NCI-H510A (cell line): ENCODE data around the gene UACA.
"Not testable (repeated sequence)": the region's sequence is repeated elsewhere in the genome, so short reads cannot be mapped to it uniquely, and the experiment has no call there.

Experiments used
- DNase-seq: peaks from one replicate; lab custom pipeline; 2025; lab: John Stamatoyannopoulos, UW

The UACA gene

DNA sequence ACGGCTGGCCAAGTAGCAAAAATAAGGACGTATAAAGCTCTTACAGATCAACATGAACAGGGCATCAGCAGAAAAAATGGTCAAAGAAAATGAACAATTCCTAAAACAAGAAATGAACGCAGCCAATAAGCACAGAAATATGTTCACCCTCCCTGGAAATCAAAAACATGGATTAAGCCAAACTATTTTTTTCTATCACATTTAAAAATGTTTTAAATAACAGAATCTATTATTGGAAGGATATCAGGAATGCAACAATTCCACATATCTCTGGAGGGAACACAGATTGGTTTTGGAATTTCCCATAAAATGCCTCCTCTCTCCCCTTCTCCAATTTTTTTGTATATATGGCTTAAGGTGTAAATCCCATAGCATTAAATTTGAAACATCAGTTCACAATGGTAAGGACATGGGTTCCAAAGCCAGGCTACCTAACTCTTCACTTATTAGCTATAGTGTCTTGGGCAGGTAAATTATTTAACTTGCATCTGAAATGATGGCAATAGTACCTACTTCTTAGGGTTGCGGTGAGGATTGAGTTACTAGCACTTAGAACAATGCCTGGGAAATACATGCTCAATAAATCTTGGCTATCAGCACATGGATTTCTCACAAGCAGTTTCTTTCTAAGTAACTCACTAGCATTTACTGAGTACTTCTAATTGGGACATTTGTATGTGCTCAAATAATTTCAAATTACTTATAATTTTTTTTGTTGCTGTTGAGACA is 10.1 kb downstream of the UACA start:
- no peak for DNase-seq

DNA sequence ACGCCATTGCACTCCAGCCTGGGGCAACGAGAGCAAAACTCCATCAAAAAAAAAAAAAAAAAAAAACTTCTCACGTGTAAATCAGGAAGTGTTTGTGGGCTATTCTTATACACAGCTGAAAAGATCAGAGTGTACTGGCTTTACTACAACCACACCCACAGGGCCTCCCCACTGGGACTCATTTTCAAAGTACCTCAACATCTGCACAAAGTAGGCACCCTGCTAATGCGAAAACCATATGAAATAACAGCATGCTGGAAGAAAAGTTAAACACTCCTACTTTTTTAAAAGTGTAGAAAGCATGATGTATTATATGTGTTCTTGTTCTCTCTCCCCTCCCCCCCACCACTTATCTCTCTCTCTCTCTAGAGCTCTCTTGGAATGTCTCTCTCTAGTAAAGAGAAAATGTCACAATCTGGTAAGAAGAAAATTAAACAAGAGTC is 11.1 kb downstream of the UACA start:
- DNase-seq, result no peak

DNA sequence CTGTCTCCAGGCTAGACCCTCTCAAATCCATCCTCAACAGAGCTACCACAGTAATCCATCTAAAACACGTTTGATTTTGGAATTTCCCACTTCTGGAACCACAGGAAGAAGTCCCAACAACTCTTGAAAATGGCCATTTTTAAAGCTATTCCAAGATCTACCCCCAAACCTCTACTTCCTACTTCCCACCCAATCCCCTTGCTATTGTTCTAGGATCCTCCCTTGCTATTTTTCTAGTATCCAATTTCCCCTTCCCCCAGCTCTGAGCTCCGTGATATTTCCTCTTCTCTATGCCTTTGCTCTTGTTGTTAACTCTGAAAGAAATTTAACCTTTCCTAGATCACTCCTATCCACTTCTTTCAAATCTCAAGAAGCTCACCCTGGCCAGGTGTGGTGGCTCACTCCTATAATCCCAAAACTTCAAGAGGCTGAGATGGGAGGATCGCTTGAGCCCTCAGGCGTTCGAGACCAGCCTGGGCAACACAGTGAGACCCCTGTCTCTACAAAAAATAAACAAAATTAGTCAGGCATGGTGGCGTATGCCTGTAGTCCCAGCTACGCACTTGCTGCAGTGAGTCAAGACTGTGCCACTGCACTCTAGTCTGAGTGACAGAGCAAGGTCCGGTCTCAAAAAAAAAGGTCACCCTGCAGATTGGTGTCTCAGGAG is 13.0 kb downstream of the UACA start:
- no peak for DNase-seq

DNA sequence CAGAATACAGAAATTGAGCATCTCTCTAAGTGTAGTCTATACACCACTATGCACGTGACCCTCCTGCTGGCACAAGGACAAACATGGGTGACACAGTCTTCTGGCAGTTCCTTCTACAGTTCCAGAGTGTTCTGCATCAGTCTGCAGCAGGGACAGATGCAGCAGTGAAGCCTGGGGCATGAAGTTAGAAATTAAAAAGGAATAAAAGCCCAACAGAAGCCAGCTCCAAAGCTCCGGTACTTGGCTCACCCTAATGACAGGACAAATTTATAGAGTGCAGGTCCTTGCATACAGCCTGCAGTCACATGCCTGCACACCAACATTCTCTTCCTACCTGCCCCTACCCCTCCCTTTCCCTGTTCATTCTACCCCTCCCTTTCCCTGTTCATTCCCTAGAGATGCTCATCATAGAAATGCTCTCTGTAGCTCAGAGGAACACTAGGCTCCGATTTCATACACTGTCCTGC is 15.0 kb downstream of the UACA start:
- DNase-seq, result no peak

DNA sequence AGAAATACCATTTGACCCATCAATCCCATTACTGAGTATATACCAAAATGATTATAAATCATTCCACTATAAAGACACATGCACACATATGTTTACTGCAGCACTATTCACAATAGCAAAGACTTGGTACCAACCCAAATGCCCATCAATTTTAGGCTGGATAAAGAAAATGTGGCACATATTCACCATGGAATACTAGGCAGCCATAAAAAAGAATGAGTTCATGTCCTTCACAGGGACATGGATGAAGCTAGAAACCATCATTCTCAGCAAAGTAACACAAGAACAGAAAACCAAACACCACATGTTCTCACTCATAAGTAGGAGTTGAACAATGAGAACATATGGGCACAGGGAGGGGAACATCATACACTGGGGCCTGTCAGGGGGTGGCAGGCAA is 16.8 kb downstream of the UACA start:
- not testable (repeated sequence) for DNase-seq

DNA sequence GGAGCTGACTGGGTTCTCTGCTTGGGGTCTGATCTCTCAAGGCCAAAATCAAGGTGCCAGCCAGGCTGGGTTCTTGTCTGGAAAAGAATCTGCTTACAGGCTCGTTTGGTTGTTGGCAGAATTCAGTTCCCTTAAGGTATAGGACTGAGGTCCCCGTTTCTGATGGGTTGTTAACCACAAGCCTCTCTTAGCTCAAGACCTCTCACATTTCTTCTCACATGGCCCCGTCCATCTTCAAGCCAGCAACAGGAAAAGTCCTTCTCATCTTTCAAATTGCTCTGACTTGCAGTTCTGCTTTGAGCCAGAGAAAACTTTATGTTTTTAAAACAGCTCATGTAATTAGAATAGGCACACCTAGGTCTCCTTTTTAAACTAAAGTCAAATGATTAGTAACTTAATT is 20.4 kb downstream of the UACA start:
- no peak for DNase-seq

DNA sequence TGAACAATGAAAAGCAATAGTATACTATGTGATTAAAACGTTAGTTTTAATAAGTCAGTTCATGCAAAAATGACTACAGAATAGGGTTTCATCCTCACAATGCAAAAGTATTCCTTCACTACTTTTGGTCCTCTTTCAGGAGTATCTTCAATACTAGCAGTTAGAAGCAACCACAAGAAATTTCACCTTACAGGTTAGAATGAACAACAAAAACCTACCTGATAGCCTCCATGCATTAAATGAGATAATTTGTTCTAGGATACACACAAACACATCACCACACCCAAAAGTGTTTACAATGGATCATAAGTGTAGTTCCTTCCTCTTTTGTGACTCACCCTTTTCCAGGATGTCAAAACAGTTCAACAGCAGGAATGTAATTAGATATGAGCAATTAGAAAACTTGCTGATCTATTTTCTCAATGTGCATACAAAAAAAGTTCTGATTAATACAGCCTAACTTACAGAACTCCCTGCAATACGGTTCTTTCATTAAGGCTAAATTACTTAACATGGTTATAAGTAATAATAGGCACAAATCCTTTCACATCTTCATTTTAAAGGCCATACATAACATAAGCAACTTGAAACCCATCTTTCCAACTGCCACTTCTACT is 21.6 kb downstream of the UACA start:
- no peak for DNase-seq

DNA sequence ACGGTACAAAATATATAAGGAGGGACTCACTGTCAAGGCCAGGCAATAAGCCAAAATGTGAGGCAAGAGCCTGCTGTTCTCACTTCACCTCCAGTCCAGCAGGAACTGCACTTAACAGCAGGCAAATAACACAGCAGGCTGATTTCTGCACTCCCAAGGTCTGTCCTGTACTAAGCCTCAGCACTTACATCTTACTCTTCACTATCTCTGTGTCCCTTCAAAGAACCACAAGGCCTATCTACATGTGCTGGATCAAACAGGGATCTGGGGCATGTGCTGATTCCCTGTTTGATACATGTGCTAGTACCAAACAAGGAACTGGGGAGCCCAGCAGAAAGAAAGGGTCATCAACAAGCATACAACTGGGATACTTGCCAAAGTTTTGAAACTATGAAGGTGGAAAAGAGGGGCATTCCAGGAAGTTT is 22.2 kb downstream of the UACA start:
- no peak for DNase-seq

DNA sequence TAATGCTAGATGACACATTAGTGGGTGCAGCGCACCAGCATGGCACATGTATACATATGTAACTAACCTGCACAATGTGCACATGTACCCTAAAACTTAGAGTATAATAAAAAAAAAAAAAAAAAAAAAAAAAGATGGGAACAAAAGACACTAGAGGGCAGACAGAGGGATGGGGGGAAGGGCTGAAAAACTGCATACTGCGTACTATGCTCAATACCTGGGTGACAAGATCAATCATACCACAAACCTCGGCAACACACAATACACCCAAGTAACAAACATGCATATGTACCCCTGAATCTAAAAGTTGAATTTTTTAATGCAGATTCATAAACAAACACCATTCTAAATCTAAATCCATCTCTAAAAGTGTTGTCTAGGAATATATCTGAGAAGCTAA is 28.3 kb downstream of the UACA start:
- DNase-seq, result not testable (repeated sequence)

DNA sequence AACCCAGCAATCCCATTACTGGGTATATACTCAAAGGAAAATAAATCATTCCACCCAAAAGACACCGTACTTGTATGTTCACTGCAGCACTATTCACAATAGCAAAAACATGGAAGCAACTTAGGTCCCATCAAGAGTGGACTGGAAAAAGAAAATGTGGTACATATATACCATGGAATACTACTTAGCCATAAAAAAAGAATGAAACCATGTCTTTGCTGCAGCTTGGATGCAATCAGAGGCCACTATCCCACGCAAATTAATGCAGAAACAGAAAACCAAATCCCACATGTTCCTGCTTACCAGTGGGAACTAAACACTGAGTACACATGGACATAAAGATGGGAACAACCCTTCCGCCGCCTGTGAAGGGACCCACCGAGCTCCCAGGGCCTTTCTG is 34.2 kb downstream of the UACA start:
- DNase-seq, result no peak

DNA sequence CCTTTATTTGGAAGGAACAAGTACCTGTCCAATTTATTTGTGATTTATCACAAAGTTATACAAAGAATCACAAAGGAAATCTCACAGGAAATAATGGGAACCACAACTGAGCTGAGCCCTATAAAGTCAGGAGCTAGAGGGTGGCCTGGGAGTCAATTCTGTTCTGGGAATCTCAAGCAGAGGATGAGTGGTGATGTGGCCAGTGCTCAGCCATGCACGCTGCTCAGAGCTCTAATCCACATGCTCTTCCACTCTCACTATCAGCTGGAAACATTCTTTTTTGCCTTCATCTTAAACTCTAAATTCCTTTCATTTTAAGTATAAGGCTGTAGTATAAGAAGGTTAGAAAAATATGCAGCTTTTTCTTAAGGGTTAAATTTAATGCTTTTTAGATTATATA is 36.6 kb downstream of the UACA start:
- DNase-seq, result no peak

DNA sequence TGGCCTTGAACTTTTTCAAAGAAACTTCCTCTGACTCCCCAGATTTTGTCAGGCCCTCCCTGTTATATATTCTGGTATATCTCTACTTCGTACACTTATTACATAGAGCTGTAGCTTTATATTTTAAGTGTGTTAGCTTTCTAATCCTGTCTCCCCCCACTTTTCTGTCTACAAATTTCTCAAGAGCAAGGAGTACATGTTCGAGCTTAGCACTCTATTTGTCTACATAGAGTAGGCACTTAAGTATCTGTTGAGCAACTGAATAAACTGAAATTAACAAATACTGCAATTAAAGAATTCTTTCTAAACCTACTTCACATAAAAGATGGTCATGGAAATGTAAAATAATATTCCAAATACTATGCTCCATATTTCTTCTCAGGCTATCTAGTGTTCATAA is 39.4 kb downstream of the UACA start:
- DNase-seq, result no peak

DNA sequence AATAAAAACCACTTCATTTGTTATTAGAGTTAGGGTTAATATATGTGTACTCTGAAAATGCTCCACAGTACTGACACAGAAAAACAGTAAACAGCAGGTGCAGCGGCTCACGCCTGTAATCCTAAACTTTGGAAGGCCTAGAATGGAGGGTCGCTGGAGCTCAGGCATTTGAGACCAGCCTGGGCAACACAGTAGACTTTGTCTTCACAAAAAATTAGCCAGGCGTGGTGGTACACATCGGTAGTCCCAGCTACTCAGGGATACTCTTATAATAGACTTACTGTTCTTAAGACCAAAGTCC is 40.3 kb downstream of the UACA start:
- DNase-seq, result no peak

DNA sequence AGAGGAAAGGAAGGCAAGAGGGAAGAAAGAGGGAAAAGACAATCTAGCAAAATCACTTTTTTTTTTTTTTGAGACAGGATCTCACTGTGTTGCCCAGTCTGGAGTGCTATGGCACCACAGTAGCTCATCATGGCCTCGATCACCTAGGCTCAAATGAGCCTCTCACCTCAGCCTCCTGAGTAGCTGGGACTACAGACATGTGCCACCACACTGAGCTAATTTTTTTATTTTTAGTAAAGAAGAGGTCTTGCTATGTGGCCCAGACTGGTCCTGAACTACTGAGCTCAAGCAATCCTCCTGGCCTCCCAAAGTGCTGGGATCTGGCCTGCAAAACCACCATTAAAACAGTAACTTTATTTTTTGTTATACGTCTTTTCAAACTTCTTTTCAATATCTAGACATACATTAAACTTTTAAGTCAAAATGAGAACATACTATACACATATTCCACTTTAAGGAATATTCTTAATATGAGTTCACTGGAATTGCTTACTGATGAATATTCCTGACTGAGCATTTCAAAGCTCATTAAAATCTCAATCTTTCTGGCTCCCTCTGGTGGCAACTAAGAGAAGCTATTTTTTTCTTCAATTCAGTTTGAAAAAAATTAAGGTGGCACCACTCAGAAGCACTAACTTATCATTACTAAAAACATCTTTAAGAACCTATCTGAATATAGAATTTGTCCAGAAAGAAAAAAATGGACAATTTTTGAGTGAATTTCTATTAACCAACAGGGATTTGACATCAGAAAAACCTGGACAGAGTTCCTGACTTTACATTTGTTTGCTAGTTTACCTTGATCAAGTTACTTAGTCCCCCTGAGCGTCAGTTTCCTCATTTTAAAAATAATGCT is 40.9 kb downstream of the UACA start:
- DNase-seq, result no peak

DNA sequence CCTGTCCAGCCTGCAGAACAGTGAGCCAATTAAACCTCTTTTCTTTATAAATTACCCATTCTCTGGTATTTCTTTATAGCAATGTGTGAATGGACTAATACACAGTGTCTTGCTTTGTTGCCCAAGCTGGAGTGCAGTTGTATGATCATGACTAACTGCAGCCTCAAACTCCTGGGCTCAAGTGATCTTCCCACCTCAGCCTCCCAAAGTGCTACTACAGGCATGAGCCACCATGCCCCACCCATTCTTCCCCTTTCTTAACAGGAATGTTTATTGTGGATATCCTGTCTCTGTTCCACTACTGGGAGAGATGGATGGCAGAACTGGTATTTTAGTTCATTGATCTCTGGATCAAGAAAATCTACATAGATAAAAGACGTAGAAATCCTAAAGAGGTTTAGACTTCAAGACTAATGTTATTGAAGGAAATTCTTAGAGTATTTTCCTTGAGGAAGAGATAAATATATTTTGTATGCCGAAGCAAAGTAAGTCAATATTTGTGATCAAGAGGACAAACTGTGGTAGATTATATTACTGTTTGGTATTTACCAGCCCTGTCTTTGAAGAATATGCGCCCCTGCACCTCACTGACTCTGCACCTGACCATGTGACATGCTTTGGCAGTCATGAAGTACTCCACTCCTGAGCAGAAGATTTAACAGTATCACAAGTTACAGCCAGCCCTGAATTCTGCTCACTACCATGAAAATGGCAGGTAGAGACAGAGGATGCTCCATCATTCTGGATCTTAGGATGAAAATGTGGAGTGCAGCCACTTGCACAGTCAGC is 42.9 kb downstream of the UACA start:
- no peak for DNase-seq

DNA sequence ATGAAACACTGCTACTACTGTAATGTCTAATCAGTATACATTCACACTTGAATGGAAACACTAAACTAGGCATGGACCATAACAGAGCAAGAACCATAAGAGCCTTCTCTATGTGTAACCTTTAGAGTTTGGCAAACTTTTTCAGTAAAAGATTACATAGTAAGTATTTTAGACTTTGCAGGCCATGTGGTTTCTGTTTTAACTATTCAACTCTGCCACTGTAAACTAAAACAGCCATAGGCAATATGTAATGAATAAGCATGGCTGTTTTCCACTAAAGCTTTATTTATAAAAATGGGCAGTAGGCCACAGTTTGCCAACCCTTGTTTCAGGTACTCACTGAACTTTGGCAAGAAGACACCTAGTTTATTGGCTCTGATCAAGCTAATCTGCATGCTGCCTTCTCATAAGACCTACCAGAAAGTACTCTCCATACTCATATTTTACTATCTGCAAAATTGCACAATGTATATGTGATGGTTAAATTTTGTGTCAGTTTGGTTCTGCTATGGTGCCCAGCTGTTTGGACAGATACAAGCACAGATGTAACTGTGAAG is 46.0 kb downstream of the UACA start:
- no peak for DNase-seq

DNA sequence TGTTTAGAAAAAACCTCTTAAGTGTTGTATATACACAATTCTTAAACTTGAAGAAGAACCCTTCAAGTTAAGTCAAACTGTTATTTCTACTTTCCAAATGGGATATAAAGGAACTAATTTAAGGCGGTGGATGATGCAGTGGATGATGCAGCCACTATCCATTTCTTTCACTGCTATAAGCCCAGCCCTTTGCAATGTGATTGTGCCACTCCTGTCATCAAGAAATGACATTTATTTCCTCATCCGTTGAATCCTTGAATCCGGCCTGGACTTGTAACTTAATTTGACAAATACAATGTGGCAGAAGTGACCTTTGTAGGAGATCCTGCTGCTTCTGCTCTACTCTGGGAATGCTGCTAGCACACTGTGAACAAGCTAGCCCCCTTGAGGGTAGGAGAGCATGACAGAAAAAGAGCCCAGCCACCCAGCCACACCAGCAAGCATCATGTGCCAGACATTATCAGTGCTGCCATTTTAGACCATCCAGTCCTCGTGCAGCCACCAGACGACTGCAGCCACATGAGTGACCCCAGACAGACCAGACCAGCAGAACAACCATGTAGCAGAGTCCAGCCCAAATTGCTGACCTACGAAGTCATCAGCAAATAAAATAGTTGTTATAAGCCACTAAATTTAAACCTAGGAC is 47.4 kb downstream of the UACA start:
- DNase-seq, result no peak

DNA sequence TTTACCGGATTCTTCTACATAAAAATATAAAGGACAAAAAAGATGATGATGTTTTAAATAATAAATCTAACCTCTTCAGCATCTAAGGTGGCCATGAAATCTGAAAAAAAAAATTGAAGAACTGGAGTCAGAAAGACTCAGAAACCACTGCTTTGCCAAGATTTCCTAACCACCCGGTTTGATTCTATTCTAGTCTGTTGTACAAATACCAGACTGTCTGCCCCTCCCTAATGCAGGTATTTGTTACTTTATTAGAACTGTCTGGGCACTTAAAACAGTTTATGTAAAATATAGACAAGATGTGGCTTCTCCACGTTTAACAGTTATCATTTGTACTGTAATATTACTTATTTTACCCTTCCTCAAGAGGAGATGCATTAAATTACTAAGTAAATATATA is 48.8 kb downstream of the UACA start:
- no peak for DNase-seq

DNA sequence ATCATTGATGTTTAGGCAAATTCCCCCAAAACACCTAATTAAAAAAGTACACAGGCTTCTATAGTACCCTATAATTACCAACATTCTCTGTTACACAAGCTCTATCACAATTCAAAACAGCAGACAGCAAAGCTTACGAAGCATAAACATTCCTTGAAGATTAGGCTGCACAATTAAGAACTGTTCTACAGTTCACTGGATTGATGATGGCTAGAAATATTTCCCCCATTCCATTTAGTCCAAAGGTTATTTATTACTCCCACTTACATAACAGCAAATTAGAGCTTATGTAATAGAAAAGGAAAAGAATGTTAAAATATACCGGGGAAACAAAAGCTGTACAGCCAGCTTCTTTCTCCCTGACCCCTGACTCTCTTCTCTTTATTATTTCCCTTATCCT is 49.3 kb downstream of the UACA start:
- DNase-seq, result no peak

DNA sequence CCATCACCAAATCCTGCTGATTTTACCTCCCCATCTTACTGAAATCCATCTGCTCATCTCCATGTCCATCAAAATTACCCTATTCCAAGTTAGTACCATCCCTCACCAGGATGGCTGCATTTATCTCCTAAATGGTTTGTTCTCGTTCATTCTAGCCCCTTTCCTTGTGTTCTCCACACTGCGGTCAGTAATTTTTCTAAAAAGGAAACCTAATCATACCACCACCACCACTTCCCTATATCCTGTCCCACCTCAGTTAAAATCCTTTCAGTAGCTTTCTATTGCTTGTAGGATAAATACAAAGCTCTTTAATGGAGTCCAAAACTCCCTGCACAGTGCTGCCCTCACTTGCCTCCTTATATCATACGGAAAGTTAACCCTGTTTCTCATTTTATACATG is 51.1 kb downstream of the UACA start:
- DNase-seq, result no peak

DNA sequence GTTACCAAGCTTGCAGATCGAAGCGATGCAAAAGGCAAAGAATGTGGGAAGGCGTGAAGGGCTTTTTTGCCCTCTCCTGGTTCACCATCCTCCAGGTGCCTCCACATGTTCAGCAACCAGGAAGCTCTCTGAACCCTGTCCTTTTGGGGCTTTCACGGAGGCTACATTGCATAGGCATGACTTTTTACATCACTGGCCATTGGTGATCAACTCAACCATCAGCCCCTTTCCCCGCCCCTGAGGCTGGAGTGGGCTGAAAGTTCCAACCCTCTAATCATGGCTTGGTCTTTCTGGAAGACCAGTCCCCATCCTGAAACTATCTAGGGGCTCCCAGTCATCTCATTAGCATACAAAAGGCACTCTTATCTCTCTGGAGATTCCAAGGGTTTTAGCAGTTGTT is 52.6 kb downstream of the UACA start:
- no peak for DNase-seq
